Measurements from ENCODE around the gene CDH23. TPM values are rescaled to one million over a fixed set of nuclear protein-coding genes. Genes with fewer than 3 reads are reported as not detected.
"Not testable (repeated sequence)": the region's sequence is repeated elsewhere in the genome, so short reads cannot be mapped to it uniquely, and the experiment has no call there.

The CDH23 gene
- total RNA-seq, 2 donors from 2014 or later = 28.5 to 58.7 TPM

DNA sequence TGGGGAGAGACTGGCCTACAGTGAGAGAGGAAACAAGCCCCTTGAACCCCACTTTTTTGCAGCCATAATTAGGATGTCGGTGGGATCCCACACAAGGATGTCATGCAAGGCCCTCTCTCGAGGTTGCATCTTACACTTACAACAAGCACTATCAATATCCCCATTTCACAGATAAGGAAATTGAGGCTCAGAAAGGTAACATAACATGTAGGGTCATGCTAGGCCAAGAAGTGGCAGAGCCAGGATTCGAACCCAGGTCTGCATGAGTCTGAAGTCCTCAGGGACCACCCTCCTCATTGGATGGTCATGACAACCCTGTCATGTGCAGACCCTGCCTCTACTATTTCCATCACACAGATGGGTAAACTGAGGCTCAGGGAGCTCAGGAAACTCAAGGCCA lies 199.4 kb downstream of the CDH23 start:
- WGBS, 2 donors = 84 to 91% methylated on average over 3 of the region's 3 CpGs
- Histone ChIP-seq H3K27me3 (no peaks in the 10 kb centered on the region), H3K4me3 (no peak overlapping the region), H3K4me1 (peaks cover 22% of the 10 kb centered on the region), H3K9me3 (no peaks in the 10 kb centered on the region), H3K36me3 (replicated peaks in 1 of 2; ENCODE audit: insufficient read depth in 1 of 2, low read depth in 2 of 2) (no peaks in the 10 kb centered on the region), H3K27ac (no peak overlapping the region)
- ATAC-seq = no peak
- DNase-seq = no peak
- intact Hi-C loops (cut with DNase I) = no loop called here
- TF ChIP-seq, protein P1, sequence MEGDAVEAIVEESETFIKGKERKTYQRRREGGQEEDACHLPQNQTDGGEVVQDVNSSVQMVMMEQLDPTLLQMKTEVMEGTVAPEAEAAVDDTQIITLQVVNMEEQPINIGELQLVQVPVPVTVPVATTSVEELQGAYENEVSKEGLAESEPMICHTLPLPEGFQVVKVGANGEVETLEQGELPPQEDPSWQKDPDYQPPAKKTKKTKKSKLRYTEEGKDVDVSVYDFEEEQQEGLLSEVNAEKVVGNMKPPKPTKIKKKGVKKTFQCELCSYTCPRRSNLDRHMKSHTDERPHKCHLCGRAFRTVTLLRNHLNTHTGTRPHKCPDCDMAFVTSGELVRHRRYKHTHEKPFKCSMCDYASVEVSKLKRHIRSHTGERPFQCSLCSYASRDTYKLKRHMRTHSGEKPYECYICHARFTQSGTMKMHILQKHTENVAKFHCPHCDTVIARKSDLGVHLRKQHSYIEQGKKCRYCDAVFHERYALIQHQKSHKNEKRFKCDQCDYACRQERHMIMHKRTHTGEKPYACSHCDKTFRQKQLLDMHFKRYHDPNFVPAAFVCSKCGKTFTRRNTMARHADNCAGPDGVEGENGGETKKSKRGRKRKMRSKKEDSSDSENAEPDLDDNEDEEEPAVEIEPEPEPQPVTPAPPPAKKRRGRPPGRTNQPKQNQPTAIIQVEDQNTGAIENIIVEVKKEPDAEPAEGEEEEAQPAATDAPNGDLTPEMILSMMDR (IDR thresholded peaks at IDR 0.05) = no peak
- no peak for TF ChIP-seq POLR2A (IDR thresholded peaks at IDR 0.05)

DNA sequence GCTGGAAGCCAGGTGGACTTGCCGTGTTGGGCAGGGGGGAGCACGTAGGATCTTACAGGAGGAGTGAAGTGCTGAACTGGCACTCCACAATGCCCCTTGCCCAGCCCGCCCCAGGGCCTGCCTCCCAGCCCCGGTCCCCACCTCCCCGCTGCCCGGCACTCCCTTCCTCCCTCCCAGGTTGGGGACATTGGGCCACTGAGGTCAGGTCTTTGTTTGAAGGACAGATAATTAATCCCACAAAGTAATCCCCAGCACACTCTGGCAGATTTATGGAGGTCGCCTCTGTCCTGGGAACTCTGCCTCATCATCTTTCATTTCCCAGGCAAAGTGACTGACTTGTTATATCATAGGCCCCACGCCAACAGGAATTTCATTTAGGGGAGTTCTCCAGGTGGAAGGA lies 200.0 kb downstream of the CDH23 start:
- H3K27me3 ChIP-seq = no peaks in the 10 kb centered on the region
- H3K9me3 ChIP-seq = no peaks in the 10 kb centered on the region
- H3K4me1 ChIP-seq = peaks cover 22% of the 10 kb centered on the region
- ATAC-seq = no peak
- no peak overlapping the region for H3K4me3 ChIP-seq
- DNase-seq = no peak
- no peaks in the 10 kb centered on the region for H3K36me3 ChIP-seq (replicated peaks in 1 of 2; ENCODE audit: insufficient read depth in 1 of 2, low read depth in 2 of 2)
- no peak overlapping the region for H3K27ac ChIP-seq
- 65 to 80% methylated on average over 2 to 7 of the region's 8 CpGs for WGBS, 2 donors
- TF ChIP-seq, protein P1 (IDR thresholded peaks at IDR 0.05) = no peak
- no peak for TF ChIP-seq POLR2A (IDR thresholded peaks at IDR 0.05)
- intact Hi-C loops (cut with DNase I) = no loop called here

DNA sequence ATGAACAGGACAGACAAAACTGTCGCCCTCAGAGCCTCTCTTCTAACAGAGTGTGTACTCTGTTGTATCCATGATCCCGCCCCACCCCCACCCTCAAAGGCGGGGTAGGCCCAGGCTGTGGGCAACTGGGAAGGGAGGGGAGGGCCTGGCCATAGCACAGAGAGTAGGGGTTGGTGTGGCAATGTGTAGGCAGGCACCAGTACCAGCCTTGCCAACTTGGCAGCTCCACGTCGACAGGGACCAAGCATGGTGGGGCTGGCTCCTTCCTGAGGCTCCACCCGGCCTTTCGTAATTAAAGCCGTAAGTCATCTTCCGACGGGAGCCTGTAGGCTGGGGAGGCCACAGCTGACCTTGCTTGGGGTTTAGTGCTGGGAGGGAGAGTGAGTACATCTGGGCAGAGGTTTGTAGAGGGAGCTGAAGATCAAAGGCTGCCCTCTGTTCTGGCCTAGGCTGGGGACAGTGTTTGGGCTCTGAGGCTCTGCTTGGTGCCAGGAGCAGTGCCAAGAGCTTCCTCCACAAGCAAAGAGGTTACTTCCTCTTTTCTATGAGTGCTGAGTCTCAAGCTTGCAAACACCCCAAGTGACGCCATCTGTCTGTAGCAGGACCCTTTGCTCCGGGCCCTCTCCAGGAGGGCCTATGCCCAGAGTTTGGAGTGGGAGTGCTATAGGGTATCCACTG lies 201.2 kb downstream of the CDH23 start:
- Histone ChIP-seq H3K4me1 (peaks cover 22% of the 10 kb centered on the region), H3K27ac (peak overlapping the region in 2 of 4 donors; percentile 54 to 80), H3K36me3 (replicated peaks in 1 of 2; ENCODE audit: insufficient read depth in 1 of 2, low read depth in 2 of 2) (no peaks in the 10 kb centered on the region), H3K4me3 (no peak overlapping the region), H3K27me3 (no peaks in the 10 kb centered on the region), H3K9me3 (no peaks in the 10 kb centered on the region)
- DNase-seq (peak in 3 of 4 donors; percentile 21 to 68 (median 27)), ATAC-seq (peak; percentile 47)
- 41 to 57% methylated on average over 6 to 12 of the region's 12 CpGs for WGBS, 2 donors
- intact Hi-C loops (cut with DNase I) = no loop called here
- no peak for TF ChIP-seq POLR2A (IDR thresholded peaks at IDR 0.05)
- TF ChIP-seq, protein P1 (IDR thresholded peaks at IDR 0.05) = no peak

DNA sequence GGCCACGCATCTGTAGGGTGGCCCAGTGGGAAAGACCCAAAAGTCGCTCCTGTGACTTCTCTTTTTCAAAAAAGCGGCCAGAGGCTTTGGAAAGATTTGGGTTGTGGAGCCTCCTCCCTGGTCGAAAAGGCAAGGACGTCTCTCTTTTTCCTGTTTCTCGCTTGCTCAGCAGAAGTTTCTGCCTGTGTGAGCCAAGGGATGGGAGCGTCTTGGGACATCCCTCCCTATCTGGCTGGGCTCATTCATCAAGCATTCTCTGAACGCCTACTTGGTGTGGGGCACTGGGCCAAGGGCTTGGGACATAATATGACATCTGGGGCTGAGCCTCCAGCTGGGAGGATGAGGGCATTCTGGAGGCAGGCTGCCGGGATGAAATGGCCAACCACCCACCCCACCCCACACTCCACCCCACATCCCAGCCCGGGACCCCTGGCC lies 201.9 kb downstream of the CDH23 start:
- Histone ChIP-seq H3K36me3 (replicated peaks in 1 of 2; ENCODE audit: insufficient read depth in 1 of 2, low read depth in 2 of 2) (no peaks in the 10 kb centered on the region), H3K27ac (peak overlapping the region in 2 of 4 donors; percentile 54 to 80), H3K27me3 (no peaks in the 10 kb centered on the region), H3K9me3 (no peaks in the 10 kb centered on the region), H3K4me1 (peaks cover 22% of the 10 kb centered on the region), H3K4me3 (no peak overlapping the region)
- WGBS, 2 donors = 58 to 71% methylated on average over 8 to 10 of the region's 10 CpGs
- TF ChIP-seq, protein P1 (IDR thresholded peaks at IDR 0.05) = no peak
- no peak for TF ChIP-seq POLR2A (IDR thresholded peaks at IDR 0.05)
- peak; percentile 40 to 82 (median 62) for DNase-seq
- intact Hi-C loops (cut with DNase I) = no loop called here
- peak; percentile 56 for ATAC-seq

DNA sequence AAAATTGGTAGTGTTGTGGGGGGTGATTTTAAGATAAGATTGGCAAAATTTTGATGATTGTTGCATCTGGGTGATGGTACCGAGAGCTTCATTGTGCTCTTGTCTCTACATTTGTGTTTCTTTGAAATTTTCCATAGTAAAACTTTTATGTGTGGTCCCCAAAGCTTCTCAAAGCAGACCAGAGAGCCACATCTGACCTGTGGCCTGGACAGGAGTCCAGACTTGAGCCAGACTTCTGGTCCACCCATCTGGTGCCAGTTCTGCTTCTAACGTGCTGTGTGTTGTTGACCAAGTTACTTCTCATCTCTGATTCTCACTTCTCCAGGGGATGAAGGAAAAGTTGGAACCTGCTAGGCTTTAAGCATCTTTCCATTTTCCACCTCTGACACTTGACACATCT lies 202.8 kb downstream of the CDH23 start:
- Histone ChIP-seq H3K9me3 (no peaks in the 10 kb centered on the region), H3K4me1 (peaks cover 22% of the 10 kb centered on the region), H3K36me3 (replicated peaks in 1 of 2; ENCODE audit: insufficient read depth in 1 of 2, low read depth in 2 of 2) (no peaks in the 10 kb centered on the region), H3K4me3 (no peak overlapping the region), H3K27me3 (no peaks in the 10 kb centered on the region), H3K27ac (no peak overlapping the region)
- intact Hi-C loops (cut with DNase I) = no loop called here
- DNase-seq (no peak), ATAC-seq (no peak)
- WGBS, 2 donors = 85 to 87% methylated on average over 2 of the region's 2 CpGs
- TF ChIP-seq, protein P1 (IDR thresholded peaks at IDR 0.05) = no peak
- no peak for TF ChIP-seq POLR2A (IDR thresholded peaks at IDR 0.05)

DNA sequence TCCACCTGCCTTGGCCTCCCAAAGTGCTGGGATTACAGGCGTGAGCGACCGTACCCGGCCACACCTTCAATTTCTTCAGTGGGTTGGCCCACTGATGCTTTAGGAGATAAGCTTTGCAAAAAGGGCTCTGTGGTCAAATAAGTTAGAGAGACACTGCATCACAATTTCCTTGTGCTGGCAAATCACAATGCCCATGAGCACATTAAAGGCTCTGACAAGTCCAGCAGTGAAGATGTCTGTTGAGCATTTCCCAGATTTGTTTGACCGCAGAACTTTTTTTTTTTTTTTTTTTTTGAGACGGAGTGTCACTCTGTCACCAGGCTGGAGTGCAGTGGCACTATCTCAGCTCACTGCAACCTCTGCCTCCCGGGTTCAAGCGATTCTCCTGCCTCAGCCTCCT lies 203.5 kb downstream of the CDH23 start:
- H3K27ac ChIP-seq; DNase-seq; ATAC-seq; H3K4me3 ChIP-seq; H3K36me3 ChIP-seq (replicated peaks in 1 of 2; ENCODE audit: insufficient read depth in 1 of 2, low read depth in 2 of 2); H3K27me3 ChIP-seq; H3K9me3 ChIP-seq; intact Hi-C loops (cut with DNase I): not testable (repeated sequence)
- WGBS, 2 donors = 87 to 88% methylated on average over 5 to 8 of the region's 8 CpGs
- H3K4me1 ChIP-seq = peaks cover 22% of the 10 kb centered on the region
